Ishikawa (cell line): Measurements from ENCODE around the gene ZBTB18.

ENCODE experiments used
- CEBPB ChIP-seq: IDR thresholded peaks from 2 replicates; pipeline ENCODE4 v1.6.1; 2012
- CREB1 ChIP-seq: IDR thresholded peaks from 2 replicates; pipeline ENCODE4 v1.6.1; 2012; ENCODE audit warnings: low read depth
- EGR1 ChIP-seq: IDR thresholded peaks from 2 replicates; pipeline ENCODE4 v1.6.1; 2012
- EP300 ChIP-seq: IDR thresholded peaks from 2 replicates; pipeline ENCODE4 v1.6.1; 2012; ENCODE audit warnings: borderline replicate concordance
- FOXM1 ChIP-seq: IDR thresholded peaks from 2 replicates; pipeline ENCODE4 v1.6.1; 2012; ENCODE audit warnings: low read depth, borderline replicate concordance
- MAX ChIP-seq: IDR thresholded peaks from 2 replicates; pipeline ENCODE4 v1.6.1; 2012
- NFIC ChIP-seq: IDR thresholded peaks from 2 replicates; pipeline ENCODE4 v1.6.1; 2012
- RAD21 ChIP-seq: IDR thresholded peaks from 2 replicates; pipeline ENCODE4 v1.6.1; 2012; ENCODE audit warnings: low read depth
- TAF1 ChIP-seq: IDR thresholded peaks from 2 replicates; pipeline ENCODE4 v1.6.1; 2012; ENCODE audit warnings: low read depth, mild to moderate bottlenecking
- TCF12 ChIP-seq: IDR thresholded peaks from 2 replicates; pipeline ENCODE4 v1.6.1; 2012; ENCODE audit warnings: low read depth
- TEAD4 ChIP-seq: IDR thresholded peaks from 2 replicates; pipeline ENCODE4 v1.6.1; 2012
- USF1 ChIP-seq: IDR thresholded peaks from 2 replicates; pipeline ENCODE4 v1.6.1; 2012
- YY1 ChIP-seq: IDR thresholded peaks from 2 replicates; pipeline ENCODE4 v1.6.1; 2012; ENCODE audit warnings: low read depth
- TF ChIP-seq, protein P1 (sequence below): IDR thresholded peaks from 2 replicates; pipeline ENCODE4 v1.6.1; 2012; ENCODE audit warnings: low read depth, mild to moderate bottlenecking

GRCh38 chr1:244019982-244020485, 31.0 kb upstream of the ZBTB18 start:
- TF ChIP-seq EP300: no peak
- no peak for TF ChIP-seq YY1
- TF ChIP-seq, protein P1, sequence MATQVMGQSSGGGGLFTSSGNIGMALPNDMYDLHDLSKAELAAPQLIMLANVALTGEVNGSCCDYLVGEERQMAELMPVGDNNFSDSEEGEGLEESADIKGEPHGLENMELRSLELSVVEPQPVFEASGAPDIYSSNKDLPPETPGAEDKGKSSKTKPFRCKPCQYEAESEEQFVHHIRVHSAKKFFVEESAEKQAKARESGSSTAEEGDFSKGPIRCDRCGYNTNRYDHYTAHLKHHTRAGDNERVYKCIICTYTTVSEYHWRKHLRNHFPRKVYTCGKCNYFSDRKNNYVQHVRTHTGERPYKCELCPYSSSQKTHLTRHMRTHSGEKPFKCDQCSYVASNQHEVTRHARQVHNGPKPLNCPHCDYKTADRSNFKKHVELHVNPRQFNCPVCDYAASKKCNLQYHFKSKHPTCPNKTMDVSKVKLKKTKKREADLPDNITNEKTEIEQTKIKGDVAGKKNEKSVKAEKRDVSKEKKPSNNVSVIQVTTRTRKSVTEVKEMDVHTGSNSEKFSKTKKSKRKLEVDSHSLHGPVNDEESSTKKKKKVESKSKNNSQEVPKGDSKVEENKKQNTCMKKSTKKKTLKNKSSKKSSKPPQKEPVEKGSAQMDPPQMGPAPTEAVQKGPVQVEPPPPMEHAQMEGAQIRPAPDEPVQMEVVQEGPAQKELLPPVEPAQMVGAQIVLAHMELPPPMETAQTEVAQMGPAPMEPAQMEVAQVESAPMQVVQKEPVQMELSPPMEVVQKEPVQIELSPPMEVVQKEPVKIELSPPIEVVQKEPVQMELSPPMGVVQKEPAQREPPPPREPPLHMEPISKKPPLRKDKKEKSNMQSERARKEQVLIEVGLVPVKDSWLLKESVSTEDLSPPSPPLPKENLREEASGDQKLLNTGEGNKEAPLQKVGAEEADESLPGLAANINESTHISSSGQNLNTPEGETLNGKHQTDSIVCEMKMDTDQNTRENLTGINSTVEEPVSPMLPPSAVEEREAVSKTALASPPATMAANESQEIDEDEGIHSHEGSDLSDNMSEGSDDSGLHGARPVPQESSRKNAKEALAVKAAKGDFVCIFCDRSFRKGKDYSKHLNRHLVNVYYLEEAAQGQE: no peak
- no peak for TF ChIP-seq TAF1
- no peak for TF ChIP-seq MAX
- TF ChIP-seq EGR1: no peak
- no peak for TF ChIP-seq CEBPB
- no peak for TF ChIP-seq NFIC
- TF ChIP-seq RAD21: no peak
- no peak for TF ChIP-seq CREB1
- no peak for TF ChIP-seq TCF12
- no peak for TF ChIP-seq TEAD4
- no peak for TF ChIP-seq FOXM1
- TF ChIP-seq USF1: no peak
